Fibroblast of skin of abdomen (primary cell): ENCODE data around the gene DDX10.
"Not testable (repeated sequence)": the region's sequence is repeated elsewhere in the genome, so short reads cannot be mapped to it uniquely, and the experiment has no call there.

Experiments used
- DNase-seq: peaks from one replicate; pipeline ENCODE4 v3.0.0-alpha.2; 2013

Gene DDX10

DNA sequence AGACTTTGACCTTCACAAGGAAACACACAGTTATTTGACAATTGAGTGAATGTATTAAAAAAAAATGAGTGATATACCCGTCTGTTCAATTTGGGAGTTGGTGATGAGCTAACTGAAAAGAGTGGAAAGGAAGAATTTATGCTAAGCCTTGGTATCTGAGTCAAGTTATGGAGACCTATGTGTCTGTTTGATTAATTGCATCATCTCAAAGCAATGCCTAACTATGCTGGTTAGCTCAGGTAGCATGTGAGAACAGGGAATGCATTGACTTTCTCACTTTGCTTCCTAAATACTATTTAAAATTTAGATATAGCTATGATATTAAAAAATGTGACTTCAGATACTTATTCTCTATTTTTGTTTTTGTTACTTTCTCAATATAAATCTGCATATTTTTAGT, 110.5 kb downstream of the DDX10 start:
- DNase-seq, result no peak

DNA sequence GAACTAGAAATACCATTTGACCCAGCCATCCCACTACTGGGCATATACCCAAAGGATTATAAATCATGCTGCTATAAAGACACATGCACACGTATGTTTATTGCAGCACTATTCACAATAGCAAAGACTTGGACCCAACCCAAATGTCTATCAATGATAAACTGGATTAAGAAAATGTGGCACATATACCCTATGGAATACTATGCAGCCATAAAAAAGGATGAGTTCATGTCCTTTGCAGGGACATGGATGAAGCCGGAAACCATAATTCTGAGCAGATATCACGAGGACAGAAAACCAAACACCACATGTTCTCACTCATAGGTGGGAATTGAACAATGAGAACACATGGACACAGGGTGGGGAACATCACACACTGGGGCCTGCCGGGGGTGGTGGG, 114.3 kb downstream of the DDX10 start:
- DNase-seq, result not testable (repeated sequence)

DNA sequence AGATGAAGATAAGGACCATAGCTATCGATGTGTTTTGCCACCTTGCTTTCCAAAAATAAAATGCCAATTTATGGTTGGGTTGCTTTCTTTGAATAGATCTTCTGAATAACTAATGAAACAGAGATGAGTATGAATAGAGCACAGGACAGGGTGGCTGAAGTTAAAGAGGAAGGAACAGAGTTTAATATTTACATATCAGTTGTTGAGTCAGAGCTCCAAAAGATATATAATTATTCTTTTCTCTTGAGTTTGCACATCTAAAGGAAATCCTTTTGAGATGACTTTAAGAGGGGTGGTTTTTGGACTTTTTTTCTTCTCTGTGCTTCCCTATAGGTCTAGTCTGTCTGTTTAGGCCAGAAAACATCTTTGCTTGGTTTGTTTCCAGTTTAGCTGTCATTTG, 115.2 kb downstream of the DDX10 start:
- DNase-seq, result no peak

DNA sequence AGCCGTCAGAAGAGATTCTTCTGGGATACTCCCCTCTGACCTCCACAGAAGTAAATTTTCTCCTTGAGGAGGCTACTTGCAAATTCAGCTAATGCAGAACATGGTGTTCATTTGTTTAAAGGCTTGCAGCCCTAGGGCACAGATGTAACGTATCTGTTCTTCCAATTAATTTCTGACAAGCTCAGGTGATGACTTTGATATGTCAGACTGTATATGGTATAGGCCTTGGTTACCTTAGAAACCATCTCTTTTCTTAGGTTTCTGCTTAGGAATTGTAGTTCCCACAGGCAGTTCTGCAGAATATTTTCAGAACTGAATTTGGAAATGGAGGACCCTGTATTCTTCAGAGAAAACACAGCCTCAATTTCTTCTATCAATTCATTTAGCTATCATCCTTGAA, 117.1 kb downstream of the DDX10 start:
- DNase-seq, result no peak

DNA sequence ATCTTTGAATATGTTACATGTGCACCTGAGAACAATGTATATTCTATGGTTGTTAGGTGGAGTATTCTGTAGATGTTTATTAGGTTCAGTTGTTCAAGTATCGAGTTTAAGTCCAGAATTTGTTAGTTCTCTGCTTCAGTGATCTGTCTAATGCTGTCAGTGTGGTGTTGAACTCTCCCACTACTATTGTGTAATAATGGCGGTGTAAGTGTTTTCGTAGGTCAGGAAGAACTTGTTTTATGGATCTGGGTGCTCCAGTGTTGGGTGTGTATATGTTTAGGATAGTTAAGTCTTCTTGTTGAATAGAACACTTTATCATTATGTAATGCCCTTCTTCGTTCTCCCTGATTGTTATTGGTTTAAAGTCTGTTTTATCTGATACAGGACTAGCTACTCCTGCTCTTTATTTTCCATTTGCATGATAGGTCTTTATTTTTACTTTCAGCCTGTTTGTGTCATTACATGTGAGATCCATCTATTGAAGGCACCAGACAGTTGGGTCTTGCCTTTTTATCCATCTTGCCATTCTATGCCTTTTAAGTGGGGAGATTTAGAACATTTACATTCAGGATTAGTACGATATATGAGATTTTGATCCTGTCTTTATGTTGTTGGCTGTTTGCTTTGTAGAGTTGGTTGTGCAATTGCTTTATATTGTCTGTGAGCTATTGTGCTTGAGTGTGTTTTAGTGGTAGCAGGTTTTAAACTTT, 121.6 kb downstream of the DDX10 start:
- no peak for DNase-seq

DNA sequence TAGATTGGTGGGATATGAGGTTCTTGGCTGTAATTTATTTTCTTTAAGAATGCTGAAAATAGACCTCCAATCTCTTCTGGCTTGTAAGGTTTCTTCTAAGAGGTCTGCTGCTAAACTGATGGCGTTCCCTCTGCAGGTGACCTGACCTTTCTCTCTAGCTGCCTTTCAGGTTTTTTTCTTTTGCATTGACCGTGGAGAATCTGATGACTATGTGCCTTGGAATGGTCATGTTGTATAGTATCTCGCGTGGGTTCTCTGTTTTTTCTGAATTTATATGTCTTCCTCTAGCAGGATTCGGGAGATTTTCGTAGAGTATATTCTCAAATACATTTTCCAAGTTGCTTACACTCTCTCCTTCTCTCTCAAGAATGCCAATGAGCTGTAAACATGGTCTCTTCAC, 122.2 kb downstream of the DDX10 start:
- DNase-seq, result no peak

DNA sequence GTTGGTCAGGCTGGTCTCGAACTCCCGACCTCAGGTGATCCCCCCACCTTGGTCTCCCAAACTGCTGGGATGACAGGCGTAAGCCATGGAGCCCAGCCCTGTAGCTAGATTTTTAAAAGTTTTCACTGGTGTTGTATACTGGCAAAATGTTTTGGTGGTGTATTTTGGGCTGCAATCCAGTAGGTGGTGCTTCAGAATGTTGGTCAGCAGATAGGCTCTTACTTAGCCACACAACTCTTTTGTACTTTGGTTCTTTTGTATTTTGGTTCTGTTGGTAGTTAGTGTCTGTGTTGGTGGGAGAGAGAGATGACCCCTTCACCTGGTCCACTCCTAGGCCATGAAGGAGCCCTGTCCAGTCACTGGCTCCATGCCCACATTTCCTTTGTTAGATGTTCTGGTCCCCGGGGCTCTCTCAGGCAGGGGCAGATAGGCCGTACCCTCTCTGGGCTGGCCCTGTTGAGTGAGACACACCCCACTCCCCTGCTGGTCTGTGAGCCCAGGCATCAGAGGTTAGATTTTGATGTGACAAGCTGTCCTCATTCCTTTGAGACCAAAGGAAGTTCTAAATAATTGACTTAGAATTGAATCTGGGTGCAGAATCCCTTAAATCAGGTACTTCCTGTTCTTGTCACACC, 123.8 kb downstream of the DDX10 start:
- DNase-seq, result peak; percentile 52

DNA sequence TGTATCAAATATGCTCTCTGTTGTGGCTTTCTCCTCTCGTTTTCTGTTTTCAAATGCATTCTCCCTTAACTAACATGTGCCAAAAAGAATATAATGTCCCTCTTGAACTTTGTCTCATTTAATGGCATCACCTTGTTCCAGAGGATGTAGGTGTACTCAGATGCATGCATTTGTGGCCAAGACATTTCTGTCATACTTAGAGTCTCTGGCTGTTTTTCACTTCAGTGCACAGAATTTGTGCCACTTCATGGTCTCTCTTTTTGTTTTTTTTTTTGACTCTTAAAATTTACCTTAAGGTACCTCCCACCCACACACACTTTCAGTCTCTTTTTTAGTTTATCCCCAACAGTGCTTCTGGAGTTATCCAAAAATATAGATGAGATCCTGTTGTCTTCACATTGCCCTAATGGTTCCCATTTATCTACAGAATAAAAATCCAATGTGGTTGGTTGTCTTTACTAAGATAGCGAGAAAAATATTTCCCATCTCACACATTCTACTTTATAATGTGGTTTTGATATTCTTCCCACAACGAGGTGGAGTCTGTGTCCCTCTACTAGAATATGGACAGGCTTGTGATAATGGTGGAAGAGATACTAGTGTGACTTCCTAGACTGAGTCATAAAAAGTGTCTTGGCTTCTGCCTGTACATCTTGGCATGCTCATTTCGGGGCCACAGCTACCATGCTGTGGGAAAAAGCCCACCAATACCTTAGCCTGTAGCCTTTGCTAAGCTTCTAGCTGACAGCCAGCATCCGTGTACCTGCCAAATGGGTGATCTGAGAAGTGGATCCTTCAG, 125.8 kb downstream of the DDX10 start:
- no peak for DNase-seq

DNA sequence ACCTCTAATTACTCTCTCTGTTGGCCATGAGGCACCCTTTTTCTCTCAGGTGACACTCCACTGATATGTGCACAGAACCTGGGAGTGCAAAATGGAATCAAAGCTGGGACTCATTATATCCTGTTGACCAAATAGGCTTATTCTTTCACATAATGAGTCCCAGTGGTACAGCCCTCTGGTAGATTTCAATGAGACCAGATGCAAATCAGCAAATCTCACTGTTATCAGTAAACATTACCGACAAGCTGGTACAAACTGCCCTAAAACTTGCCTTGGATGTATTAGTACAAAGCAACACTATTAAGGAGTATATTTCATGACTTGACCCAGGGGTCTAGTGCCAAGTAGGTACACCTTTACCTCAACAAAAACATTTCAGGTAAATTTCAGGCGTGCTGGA, 128.3 kb downstream of the DDX10 start:
- DNase-seq, result no peak

DNA sequence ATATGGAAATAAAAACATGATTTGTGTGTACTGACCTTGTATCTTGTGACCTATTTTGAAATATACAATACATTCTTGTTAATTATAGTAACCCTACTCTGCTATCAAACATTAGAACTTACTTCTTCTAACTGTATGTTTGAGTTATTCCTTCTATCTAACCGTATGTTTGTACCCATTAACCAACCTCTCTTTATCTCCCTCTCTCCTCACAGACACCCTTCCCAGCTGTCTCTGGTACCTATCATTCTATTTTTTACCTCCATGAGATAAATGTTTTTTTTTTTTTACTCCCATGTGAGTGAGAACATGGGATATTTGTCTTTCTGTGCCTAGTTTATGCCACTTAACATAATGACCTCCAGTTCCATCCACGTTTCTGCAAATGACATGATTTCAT, 128.7 kb downstream of the DDX10 start:
- DNase-seq, result no peak

DNA sequence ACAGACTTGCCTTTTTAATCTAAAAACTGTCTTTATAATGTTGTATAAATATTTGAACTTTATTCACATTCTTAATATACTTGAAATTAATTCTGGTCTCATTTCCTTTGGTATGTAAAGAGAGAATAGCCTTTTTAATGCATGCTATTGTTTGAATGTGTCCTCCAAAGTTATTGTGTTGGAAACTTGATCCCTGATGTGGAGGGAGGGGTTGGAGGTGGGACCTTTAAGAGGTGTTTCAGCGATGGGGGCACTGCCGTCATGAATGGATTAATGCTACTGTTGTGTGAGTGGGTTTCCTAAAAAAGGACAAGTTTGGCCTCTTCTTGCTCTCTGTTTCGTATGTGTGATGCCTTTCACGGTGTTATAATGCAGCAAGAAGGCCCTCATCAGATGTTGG, 131.7 kb downstream of the DDX10 start:
- DNase-seq, result no peak

DNA sequence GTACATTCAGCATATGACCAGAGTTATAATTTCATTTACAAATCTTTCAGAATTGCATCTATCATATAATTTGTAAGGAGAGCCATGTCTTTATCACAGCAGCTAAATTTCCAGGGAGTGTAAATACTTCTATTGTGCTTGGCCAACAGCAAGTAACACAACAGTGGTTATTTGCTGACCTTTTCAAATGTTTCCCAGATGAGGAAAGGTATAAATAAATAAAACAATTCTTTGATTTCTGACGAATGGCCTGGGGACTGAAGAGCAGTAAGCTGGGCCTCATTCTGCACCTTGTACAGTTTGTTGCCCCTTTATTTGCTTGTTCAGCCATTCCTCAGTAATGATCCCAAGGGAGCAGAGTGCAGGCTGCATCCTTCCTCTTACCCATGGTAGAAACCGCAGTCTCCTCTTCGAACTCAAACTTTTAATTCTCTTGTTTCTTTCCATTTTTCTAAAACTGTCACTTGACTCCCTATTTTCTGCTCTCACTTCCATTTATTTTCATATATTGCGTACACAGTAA, 132.8 kb downstream of the DDX10 start:
- no peak for DNase-seq

DNA sequence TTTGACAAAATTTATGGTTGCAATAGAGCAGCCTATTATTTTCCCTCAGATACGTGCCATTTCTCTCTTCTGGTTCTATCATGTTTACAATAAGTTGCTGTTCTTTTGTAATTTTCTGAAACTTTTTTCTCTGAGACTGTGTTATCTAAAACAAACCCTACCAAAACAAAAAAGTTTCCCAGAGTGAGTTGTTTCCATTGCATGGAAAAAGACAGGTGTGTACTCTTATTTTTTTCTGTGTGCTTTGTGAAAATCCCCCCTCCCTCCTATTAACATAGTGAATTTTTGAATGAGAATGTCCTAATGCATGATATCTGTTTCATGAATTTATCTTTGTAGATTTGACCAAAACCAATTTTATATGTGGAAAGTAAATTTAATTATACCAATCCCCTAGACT, 137.6 kb downstream of the DDX10 start:
- DNase-seq, result no peak

DNA sequence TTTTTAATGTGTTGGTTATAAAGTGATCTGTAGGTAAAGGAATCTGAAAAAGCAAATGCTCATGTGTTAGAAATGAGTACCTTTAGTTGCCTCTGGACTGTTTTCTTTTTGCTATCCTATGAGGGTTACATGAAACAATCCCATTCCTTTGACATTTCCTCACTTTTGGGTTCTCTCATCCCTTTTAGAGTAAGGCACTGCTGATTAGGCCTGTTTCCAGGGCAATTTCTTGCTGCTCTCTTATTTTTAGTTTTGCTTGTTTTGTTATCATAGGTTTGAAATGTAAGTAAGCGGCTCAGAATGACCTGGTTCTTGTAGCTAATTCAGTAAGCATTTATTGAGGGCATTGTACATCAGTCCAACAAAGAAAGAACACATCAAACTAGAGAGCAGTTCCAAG, 138.9 kb downstream of the DDX10 start:
- peak; percentile 25 for DNase-seq

DNA sequence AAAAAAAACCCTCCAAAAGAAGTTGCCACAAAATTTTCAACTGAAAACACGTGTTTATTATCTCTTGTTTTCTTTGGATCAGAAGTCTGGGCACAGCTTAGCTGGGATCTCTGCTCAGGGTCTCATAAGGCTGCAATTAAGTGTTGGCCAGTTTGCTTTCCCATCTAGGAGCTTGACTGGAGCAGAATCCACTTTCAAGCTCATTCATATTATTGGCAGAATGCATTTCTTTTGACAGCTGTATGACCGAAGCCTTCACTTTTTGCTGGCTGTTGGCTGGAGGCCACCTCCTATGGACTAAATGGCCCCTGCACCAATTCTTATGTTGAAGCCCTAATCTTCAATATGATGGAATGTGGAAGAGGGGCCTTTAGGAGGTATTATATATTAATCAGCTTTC, 139.6 kb downstream of the DDX10 start:
- DNase-seq, result no peak

DNA sequence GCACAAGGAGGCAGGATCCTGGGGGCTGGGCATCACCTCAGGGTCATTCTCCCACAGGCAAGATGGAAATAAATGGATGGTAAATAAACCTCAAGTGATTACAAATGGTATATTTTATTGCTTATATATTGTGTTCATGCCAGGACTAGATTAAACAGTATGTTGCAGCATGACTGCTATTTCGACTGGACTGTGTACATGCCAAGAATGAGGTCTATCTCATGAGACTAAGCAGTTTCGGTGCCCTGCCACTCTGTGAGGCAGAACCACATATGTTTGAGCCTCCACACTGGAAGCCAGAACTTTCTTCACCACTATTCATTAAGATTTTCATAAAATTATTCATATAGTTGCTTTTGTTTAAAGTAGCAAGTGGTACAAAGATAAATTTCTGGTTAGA, 140.2 kb downstream of the DDX10 start:
- no peak for DNase-seq

DNA sequence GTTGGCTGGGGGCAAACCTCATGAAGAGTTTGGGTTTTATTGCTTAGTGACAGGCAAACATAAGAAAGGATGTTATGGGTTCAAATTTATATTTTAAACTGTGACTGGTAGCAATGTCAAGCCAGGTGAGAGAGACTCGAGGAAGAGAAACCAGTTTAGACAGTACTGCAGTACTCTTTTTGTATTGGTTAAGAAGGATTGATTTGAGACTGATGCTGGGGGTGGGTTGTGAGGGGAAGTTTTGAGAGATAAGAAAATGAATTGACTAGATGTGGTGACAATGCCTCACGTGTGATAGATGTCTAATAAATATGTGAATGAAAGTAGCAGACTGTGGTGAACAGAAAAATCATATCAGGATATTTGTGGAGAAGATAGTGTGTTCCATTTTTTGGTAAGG, 142.4 kb downstream of the DDX10 start:
- DNase-seq, result no peak

DNA sequence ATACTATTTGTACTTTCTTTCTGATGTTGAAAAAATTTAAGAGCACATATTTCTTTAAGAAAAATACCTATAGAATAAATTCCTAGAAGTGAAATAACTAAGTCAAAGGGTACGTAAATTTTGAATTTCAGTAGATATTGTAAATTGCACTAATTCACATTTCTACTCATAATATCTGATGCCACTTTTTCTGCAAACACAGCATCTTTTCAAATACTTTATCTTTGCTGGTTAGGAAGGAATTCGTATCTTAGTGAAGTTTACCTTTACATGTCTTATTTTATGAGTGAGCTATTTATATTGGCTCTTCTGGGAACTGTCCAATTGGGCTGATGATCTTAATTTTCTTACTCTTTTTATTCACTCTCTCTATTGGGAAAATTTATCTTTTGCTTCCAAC, 148.2 kb downstream of the DDX10 start:
- no peak for DNase-seq

DNA sequence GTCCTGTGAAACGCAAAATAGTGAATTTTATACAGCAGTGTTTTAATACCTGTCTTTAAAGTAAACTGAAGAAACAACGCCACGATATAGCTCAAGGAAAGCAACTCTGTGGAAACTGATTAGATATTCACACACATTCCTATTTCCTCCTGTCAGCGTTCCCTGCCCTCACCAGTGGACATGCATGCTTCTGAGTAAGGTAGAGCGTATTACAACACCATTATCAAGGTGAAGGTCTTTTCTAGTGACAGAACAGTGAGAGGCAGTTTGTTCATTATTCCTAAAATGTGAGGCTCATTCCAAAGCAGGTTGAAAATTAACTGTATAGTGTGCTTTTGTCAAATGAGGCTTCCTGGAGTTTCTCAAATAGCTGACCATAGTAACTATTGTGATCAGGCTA, 153.1 kb downstream of the DDX10 start:
- DNase-seq, result no peak

DNA sequence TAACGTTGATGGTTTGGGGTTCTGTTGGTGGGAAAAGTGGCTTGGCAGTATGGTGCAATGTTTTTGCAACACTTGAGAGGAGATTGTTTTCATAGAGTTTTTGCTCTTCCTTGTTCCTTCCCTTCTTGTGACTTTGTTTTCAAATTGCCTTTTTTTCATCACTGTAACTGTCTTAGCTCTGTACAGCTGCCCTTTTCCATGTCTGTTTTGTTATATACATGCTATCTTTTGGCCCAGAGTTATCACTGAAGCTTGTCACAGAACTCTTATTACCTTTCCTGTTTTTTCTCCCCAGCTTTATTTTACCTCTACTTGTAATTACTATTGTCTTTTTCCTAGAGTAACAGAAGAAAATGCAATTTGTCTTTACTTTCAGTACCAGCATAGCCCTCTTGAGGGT, 154.1 kb downstream of the DDX10 start:
- no peak for DNase-seq

DNA sequence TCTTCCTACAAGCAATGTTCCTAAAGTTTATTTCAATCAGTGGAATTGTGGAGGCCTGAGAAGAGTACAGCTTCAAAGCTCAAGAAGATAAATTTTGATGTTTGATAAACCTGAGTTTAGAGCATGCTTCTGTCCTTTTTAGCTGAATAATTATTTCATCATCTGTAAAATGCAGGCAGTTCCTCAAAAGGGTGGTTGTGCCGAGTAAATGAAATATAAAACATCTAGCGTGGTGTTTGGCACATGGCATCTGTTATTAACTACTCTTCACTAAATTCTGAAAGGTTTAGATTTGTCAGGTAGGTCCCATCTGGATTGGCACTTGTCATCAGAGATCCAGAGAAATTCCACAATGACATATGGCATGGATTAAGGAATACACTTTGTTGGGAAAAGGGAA, 155.1 kb downstream of the DDX10 start:
- DNase-seq, result no peak

DNA sequence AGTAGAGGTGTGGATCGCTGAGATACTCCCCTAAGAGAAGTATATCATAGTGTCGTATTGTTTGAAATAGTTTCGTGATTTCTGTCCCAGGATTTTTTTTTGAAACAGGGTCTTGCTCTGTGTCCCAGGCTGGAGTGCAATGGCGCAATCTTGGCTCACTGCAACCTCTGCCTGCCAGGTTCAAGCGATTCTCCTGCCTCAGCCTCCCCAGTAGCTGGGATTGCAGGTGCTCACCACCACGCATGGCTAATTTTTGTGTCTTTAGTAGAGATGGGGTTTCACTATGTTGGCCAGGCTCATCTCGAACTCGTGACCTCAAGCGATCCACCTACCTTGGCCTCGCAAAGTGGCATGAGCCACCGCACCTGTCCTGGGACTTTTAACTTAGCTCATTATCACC, 159.1 kb downstream of the DDX10 start:
- not testable (repeated sequence) for DNase-seq

DNA sequence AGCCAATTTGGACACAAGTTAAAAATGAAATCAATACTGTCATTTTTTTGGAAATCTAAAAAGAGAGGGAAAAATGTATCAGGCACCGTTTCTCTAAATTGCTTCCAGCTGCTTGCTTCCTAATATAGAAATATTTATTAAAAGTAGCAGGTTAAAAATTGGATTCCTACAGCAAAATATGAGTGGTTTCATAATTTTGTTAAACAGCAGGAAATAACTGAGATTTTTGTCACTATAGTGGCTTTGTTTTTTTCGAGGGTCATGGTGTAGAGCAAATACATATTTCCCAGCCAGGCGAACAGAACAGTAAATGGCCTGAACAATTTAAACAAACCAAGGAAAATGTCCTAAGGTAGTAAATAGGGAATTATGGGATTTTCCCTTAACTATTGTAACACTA, 159.7 kb downstream of the DDX10 start:
- no peak for DNase-seq

DNA sequence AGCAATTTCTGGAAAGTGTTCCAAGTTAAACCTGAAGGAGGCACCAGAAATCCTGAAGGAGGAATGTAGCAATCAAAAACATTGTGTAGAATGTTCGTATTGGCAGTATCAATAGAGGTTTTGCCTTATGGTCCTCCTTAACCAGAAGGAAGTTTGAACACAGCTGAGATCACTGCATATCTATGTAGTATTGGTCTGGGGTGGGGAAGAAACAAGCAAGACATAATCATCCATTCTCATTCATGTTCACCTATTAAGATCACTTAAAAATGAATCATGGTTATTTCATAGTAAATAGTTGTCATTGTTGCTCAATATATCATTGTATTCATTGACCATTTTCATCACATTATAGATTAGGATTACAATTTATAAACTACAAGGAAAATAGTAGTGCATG, 160.5 kb downstream of the DDX10 start:
- DNase-seq, result peak; percentile 22
